Measurements from ENCODE around the gene ZDHHC5. TPM values are rescaled to one million over a fixed set of nuclear protein-coding genes. Genes with fewer than 3 reads are reported as not detected.

Gene ZDHHC5
- total RNA-seq, 1 experiment from 2014 or later = 64.1 TPM

- ChIA-PET CTCF (no interaction called here), POLR2A (no interaction called here), RAD21 (ENCODE audit: low non-redundant PET in 1 of 2, low total read pairs in 2 of 2, uncharacterized antibody in 2 of 2, unreplicated experiment in 2 of 2) (no interaction called here)
- H2AFZ ChIP-seq (ENCODE audit: low read depth, low read length, poor library complexity, severe bottlenecking) = no peak overlapping the region
- H3K27me3 ChIP-seq (ENCODE audit: insufficient read depth, low read length) = no peaks in the 10 kb centered on the region
- TF ChIP-seq CBX3 (IDR thresholded peaks at IDR 0.05; ENCODE audit: low read depth) (no peak), MAX (IDR thresholded peaks at IDR 0.05) (no peak), SRF (IDR thresholded peaks at IDR 0.05; ENCODE audit: low read depth) (no peak), YY1 (IDR thresholded peaks at IDR 0.05; ENCODE audit: extremely low read depth, insufficient replicate concordance, low read depth, low read length) (no peak), ZBTB33 (IDR thresholded peaks at IDR 0.05; ENCODE audit: extremely low read depth, insufficient replicate concordance, low read length) (no peak)
- DNase-seq (ENCODE audit: low read depth, low spot score) (no peak), ATAC-seq (no peak)
- H3K4me1 ChIP-seq (ENCODE audit: control insufficient read depth in 1 of 2, insufficient read depth in 2 of 2, low read length in 2 of 2) = peaks cover 0 to 6% of the 10 kb centered on the region in 2 experiments; a peak in 1 of 4 replicates
- H3K4me3 ChIP-seq (replicated peaks in 1 of 2; ENCODE audit: low read depth in 1 of 2, low read length in 2 of 2) = no peak overlapping the region
- intact Hi-C loops (cut with micrococcal nuclease) = no loop called here
- peaks cover 37% of the 10 kb centered on the region in 2 experiments; a peak in 3 of 4 replicates for H3K36me3 ChIP-seq (ENCODE audit: control insufficient read depth in 1 of 2, insufficient read depth in 2 of 2, low read length in 2 of 2)
- H3K9ac ChIP-seq (ENCODE audit: low read length) = no peak overlapping the region
- no peaks in the 10 kb centered on the region for H3K9me2 ChIP-seq (ENCODE audit: insufficient read depth)
- no peaks in the 10 kb centered on the region for H3K9me3 ChIP-seq (ENCODE audit: control insufficient read depth in 1 of 2, insufficient read depth in 1 of 2, low read depth in 1 of 2, low read length in 2 of 2)
- H3K27ac ChIP-seq (ENCODE audit: low read depth, low read length) = no peak overlapping the region
- H3K4me2 ChIP-seq (ENCODE audit: low read length) = no peak overlapping the region
- H3K79me2 ChIP-seq (ENCODE audit: insufficient read depth, low read length) = peaks cover 90% of the 10 kb centered on the region
- H4K20me1 ChIP-seq (ENCODE audit: insufficient read depth) = peaks cover 4% of the 10 kb centered on the region; the same call in 1 of the 2 replicates
- no TSS peak for BruUV-seq (replicated peaks)
These were observed 11.5 kb downstream of the ZDHHC5 start for GRCh38 chr11:57679396-57679795.

GRCh38 chr11:57680552-57680874 is 12.6 kb downstream of the ZDHHC5 start:
- Histone ChIP-seq H3K9ac (ENCODE audit: low read length) (no peak overlapping the region), H3K4me2 (ENCODE audit: low read length) (no peak overlapping the region), H3K27me3 (ENCODE audit: insufficient read depth, low read length) (no peaks in the 10 kb centered on the region), H2AFZ (ENCODE audit: low read depth, low read length, poor library complexity, severe bottlenecking) (no peak overlapping the region), H3K36me3 (ENCODE audit: control insufficient read depth in 1 of 2, insufficient read depth in 2 of 2, low read length in 2 of 2) (peaks cover 34 to 36% of the 10 kb centered on the region in 2 experiments; a peak in 3 of 4 replicates), H3K4me1 (ENCODE audit: control insufficient read depth in 1 of 2, insufficient read depth in 2 of 2, low read length in 2 of 2) (peaks cover 0 to 6% of the 10 kb centered on the region in 2 experiments; a peak in 1 of 4 replicates), H3K4me3 (replicated peaks in 1 of 2; ENCODE audit: low read depth in 1 of 2, low read length in 2 of 2) (no peak overlapping the region), H3K9me3 (ENCODE audit: control insufficient read depth in 1 of 2, insufficient read depth in 1 of 2, low read depth in 1 of 2, low read length in 2 of 2) (no peaks in the 10 kb centered on the region), H3K9me2 (ENCODE audit: insufficient read depth) (no peaks in the 10 kb centered on the region), H3K27ac (ENCODE audit: low read depth, low read length) (no peak overlapping the region), H3K79me2 (ENCODE audit: insufficient read depth, low read length) (peaks cover 89% of the 10 kb centered on the region), H4K20me1 (ENCODE audit: insufficient read depth) (peaks cover 4% of the 10 kb centered on the region; the same call in 1 of the 2 replicates)
- BruUV-seq (replicated peaks) = no TSS peak
- DNase-seq (ENCODE audit: low read depth, low spot score) (no peak), ATAC-seq (no peak)
- TF ChIP-seq EZH2phosphoT487 (IDR thresholded peaks at IDR 0.05; ENCODE audit: borderline replicate concordance) (no peak), SIN3A (IDR thresholded peaks at IDR 0.05; ENCODE audit: low read depth) (no peak), TCF7L2 (IDR thresholded peaks at IDR 0.05; ENCODE audit: borderline replicate concordance, extremely low read depth, insufficient read depth, insufficient read length) (no peak), ATF3 (IDR thresholded peaks at IDR 0.05) (no peak), ELF1 (IDR thresholded peaks at IDR 0.05; ENCODE audit: borderline replicate concordance, low read depth) (no peak), JUND (IDR thresholded peaks at IDR 0.05) (no peak), POLR2AphosphoS5 (IDR thresholded peaks at IDR 0.05; ENCODE audit: low read depth, low read length) (no peak)
- ChIA-PET RAD21 (ENCODE audit: low non-redundant PET in 1 of 2, low total read pairs in 2 of 2, uncharacterized antibody in 2 of 2, unreplicated experiment in 2 of 2) (no interaction called here), CTCF (no interaction called here), POLR2A (no interaction called here)
- intact Hi-C loops (cut with micrococcal nuclease) = no loop called here

Measured in HCT116 (cell line).